ENCODE measurements around the gene TBC1D22A.

The TBC1D22A gene

GRCh38 chr22:47206164-47206563, 443.7 kb downstream of the TBC1D22A start:
- Histone ChIP-seq H3K4me2 (ENCODE audit: low read length) (no peak overlapping the region), H2AFZ (ENCODE audit: low read depth, low read length) (no peak overlapping the region), H3K36me3 (replicated peaks; ENCODE audit: low read depth, low read length) (no peaks in the 10 kb centered on the region), H3K9ac (ENCODE audit: low read length) (no peak overlapping the region), H4K20me1 (ENCODE audit: insufficient read depth, low read length) (no peaks in the 10 kb centered on the region; the same call in 1 of the 2 replicates), H3K4me3 (ENCODE audit: low read length) (no peak overlapping the region), H3K4me1 (ENCODE audit: low read length) (no peaks in the 10 kb centered on the region), H3K79me2 (ENCODE audit: low read length) (no peaks in the 10 kb centered on the region), H3K27ac (ENCODE audit: low read length) (no peak overlapping the region), H3K9me3 (ENCODE audit: insufficient read depth, low read length) (no peaks in the 10 kb centered on the region), H3K27me3 (ENCODE audit: low read depth, low read length) (no peaks in the 10 kb centered on the region)
- TF ChIP-seq CTCF (IDR thresholded peaks at IDR 0.05; ENCODE audit: low read depth, low read length) = no peak
- TF ChIP-seq EZH2phosphoT487 (IDR thresholded peaks at IDR 0.05; ENCODE audit: low read depth) = no peak

GRCh38 chr22:47206666-47207218, 444.3 kb downstream of the TBC1D22A start:
- Histone ChIP-seq H3K4me1 (ENCODE audit: low read length) (no peaks in the 10 kb centered on the region), H3K36me3 (replicated peaks; ENCODE audit: low read depth, low read length) (no peaks in the 10 kb centered on the region), H4K20me1 (ENCODE audit: insufficient read depth, low read length) (no peaks in the 10 kb centered on the region; the same call in 1 of the 2 replicates), H3K27me3 (ENCODE audit: low read depth, low read length) (no peaks in the 10 kb centered on the region), H2AFZ (ENCODE audit: low read depth, low read length) (no peak overlapping the region), H3K4me3 (ENCODE audit: low read length) (no peak overlapping the region), H3K79me2 (ENCODE audit: low read length) (no peaks in the 10 kb centered on the region), H3K27ac (ENCODE audit: low read length) (no peak overlapping the region), H3K9ac (ENCODE audit: low read length) (no peak overlapping the region), H3K9me3 (ENCODE audit: insufficient read depth, low read length) (no peaks in the 10 kb centered on the region), H3K4me2 (ENCODE audit: low read length) (no peak overlapping the region)
- no peak for TF ChIP-seq EZH2phosphoT487 (IDR thresholded peaks at IDR 0.05; ENCODE audit: low read depth)
- no peak for TF ChIP-seq CTCF (IDR thresholded peaks at IDR 0.05; ENCODE audit: low read depth, low read length)

GRCh38 chr22:47207387-47207786, 444.9 kb downstream of the TBC1D22A start:
- H3K27ac ChIP-seq (ENCODE audit: low read length) = no peak overlapping the region
- no peaks in the 10 kb centered on the region for H3K36me3 ChIP-seq (replicated peaks; ENCODE audit: low read depth, low read length)
- H2AFZ ChIP-seq (ENCODE audit: low read depth, low read length) = no peak overlapping the region
- H4K20me1 ChIP-seq (ENCODE audit: insufficient read depth, low read length) = no peaks in the 10 kb centered on the region; the same call in 1 of the 2 replicates
- no peaks in the 10 kb centered on the region for H3K4me1 ChIP-seq (ENCODE audit: low read length)
- no peak overlapping the region for H3K4me2 ChIP-seq (ENCODE audit: low read length)
- no peaks in the 10 kb centered on the region for H3K79me2 ChIP-seq (ENCODE audit: low read length)
- H3K9me3 ChIP-seq (ENCODE audit: insufficient read depth, low read length) = no peaks in the 10 kb centered on the region
- H3K4me3 ChIP-seq (ENCODE audit: low read length) = no peak overlapping the region
- TF ChIP-seq EZH2phosphoT487 (IDR thresholded peaks at IDR 0.05; ENCODE audit: low read depth) (no peak), CTCF (IDR thresholded peaks at IDR 0.05; ENCODE audit: low read depth, low read length) (no peak)
- no peak overlapping the region for H3K9ac ChIP-seq (ENCODE audit: low read length)
- H3K27me3 ChIP-seq (ENCODE audit: low read depth, low read length) = no peaks in the 10 kb centered on the region

GRCh38 chr22:47207846-47208554, 445.6 kb downstream of the TBC1D22A start:
- H2AFZ ChIP-seq (ENCODE audit: low read depth, low read length) = no peak overlapping the region
- H4K20me1 ChIP-seq (ENCODE audit: insufficient read depth, low read length) = no peaks in the 10 kb centered on the region
- no peak overlapping the region for H3K4me2 ChIP-seq (ENCODE audit: low read length)
- no peaks in the 10 kb centered on the region for H3K27me3 ChIP-seq (ENCODE audit: low read depth, low read length)
- H3K9ac ChIP-seq (ENCODE audit: low read length) = no peak overlapping the region
- H3K79me2 ChIP-seq (ENCODE audit: low read length) = no peaks in the 10 kb centered on the region
- no peak overlapping the region for H3K27ac ChIP-seq (ENCODE audit: low read length)
- no peaks in the 10 kb centered on the region for H3K36me3 ChIP-seq (replicated peaks; ENCODE audit: low read depth, low read length)
- H3K4me3 ChIP-seq (ENCODE audit: low read length) = no peak overlapping the region
- TF ChIP-seq EZH2phosphoT487 (IDR thresholded peaks at IDR 0.05; ENCODE audit: low read depth) (no peak), CTCF (IDR thresholded peaks at IDR 0.05; ENCODE audit: low read depth, low read length) (no peak)
- H3K9me3 ChIP-seq (ENCODE audit: insufficient read depth, low read length) = no peaks in the 10 kb centered on the region
- H3K4me1 ChIP-seq (ENCODE audit: low read length) = no peaks in the 10 kb centered on the region

Measured in OCI-LY3 (cell line).